Nephron progenitor cell (in vitro differentiated cells): ENCODE results near the gene STK33.
A peak's percentile ranks its signal among the peaks of the same experiment; 100 is the strongest.

ENCODE experiments used
- DNase-seq: peaks from one replicate; pipeline ENCODE4 v3.0.0; 2021
- H3K27ac Mint-ChIP-seq: 2 replicates; pipeline ENCODE4 v1.8.0; 2021; ENCODE audit warnings: mild to moderate bottlenecking, moderate library complexity, mixed read lengths
- H3K27me3 Mint-ChIP-seq: 2 replicates; pipeline ENCODE4 v1.8.0; 2021; ENCODE audit warnings: mild to moderate bottlenecking, low read depth, mixed read lengths; ENCODE audit not compliant: poor library complexity
- H3K36me3 Mint-ChIP-seq: 2 replicates; pipeline ENCODE4 v1.8.0; 2021; ENCODE audit warnings: low read depth, mixed read lengths
- H3K4me1 Mint-ChIP-seq: 2 replicates; pipeline ENCODE4 v1.8.0; 2021; ENCODE audit warnings: mixed read lengths
- H3K4me3 Mint-ChIP-seq: 2 replicates; pipeline ENCODE4 v1.8.0; 2021; ENCODE audit warnings: mild to moderate bottlenecking, moderate library complexity, mixed read lengths
- H3K9me3 Mint-ChIP-seq: 2 replicates; pipeline ENCODE4 v1.8.0; 2021; ENCODE audit warnings: mild to moderate bottlenecking, moderate library complexity, mixed read lengths
- TF ChIP-seq, protein P1 (sequence below): fragments of 200-600 bp; sonication (generic); IDR thresholded peaks from 2 replicates; pipeline ENCODE4 v1.5.0; 2021; ENCODE audit warnings: antibody characterized with exemption

The STK33 gene

DNA sequence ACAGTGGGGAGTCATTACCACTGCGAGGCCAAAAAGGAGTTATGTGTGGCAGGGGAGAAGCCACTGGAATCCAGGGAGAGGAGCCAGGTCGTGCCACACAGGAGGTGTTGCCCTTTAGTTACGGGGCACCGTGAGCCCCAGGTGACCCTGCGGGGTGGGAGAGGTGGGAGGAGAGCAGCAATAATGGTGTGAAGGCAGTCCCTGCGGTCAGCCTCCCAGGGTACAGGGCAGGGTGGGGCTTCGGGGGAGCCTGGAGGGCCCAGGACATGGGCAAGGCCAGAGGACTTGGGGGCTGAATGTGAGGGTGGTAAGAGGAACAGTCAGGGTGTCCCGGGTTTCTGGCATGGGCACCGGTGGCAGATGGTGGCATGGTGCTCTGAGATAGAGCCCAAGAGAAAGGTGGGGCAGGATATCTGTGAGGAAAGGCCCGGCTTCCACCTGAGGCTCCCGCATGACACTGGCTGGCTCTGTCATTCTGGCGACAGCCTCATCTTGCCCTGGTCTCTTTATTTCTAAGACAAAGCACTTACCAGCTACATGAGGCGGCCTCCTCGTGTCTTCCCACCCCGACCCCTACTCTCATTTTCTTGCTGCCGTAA lies 247.8 kb downstream of the STK33 start:
- Mint-ChIP-seq H3K27me3 (peaks cover 18% of the 10 kb centered on the region), H3K27ac (no peak overlapping the region), H3K9me3 (peaks cover 2% of the 10 kb centered on the region), H3K4me1 (peaks cover 38% of the 10 kb centered on the region), H3K4me3 (no peak overlapping the region), H3K36me3 (no peaks in the 10 kb centered on the region)
- DNase-seq, result no peak
- TF ChIP-seq, protein P1, sequence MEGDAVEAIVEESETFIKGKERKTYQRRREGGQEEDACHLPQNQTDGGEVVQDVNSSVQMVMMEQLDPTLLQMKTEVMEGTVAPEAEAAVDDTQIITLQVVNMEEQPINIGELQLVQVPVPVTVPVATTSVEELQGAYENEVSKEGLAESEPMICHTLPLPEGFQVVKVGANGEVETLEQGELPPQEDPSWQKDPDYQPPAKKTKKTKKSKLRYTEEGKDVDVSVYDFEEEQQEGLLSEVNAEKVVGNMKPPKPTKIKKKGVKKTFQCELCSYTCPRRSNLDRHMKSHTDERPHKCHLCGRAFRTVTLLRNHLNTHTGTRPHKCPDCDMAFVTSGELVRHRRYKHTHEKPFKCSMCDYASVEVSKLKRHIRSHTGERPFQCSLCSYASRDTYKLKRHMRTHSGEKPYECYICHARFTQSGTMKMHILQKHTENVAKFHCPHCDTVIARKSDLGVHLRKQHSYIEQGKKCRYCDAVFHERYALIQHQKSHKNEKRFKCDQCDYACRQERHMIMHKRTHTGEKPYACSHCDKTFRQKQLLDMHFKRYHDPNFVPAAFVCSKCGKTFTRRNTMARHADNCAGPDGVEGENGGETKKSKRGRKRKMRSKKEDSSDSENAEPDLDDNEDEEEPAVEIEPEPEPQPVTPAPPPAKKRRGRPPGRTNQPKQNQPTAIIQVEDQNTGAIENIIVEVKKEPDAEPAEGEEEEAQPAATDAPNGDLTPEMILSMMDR, result no peak

DNA sequence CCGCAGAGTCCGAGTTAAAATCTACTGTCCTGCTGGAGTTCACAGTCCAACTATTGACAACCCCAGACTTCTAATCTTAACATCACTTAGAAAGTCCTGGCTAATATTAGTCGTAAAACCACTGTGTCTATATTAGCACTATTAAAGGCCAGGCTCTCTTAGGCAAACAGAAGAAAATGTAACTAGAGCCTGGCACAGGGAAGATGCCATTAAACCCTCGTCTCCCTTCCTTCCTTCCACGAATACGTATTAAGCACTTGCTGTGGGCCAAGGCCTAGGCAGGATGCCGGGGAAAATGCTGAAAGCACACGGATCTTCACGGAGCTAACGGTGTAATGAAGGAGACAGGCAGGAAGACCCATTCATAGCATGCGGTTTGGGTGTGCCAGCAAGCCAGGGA lies 248.8 kb downstream of the STK33 start:
- Mint-ChIP-seq H3K27ac (no peak overlapping the region), H3K4me1 (peaks cover 34% of the 10 kb centered on the region), H3K4me3 (no peak overlapping the region), H3K9me3 (peaks cover 2% of the 10 kb centered on the region), H3K27me3 (peaks cover 15% of the 10 kb centered on the region), H3K36me3 (no peaks in the 10 kb centered on the region)
- TF ChIP-seq, protein P1, result no peak
- no peak for DNase-seq

DNA sequence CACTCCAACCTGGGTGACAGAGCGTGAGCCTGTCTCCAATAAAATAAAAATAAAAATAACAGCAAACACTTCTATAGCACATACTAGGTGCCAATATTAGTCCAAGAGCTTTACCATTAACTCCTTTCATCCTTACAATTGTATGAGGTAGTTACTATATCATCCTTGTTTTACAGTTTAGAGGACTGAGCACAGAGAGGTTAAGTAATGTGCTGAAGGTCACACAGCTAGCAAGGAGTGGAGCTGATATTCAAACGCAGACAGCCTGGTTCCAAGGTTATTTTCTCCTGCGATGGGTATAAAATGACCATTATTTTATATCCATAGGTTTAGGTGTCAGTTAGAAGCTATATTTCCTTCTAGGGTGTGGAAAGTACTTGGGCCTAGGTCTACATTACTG lies 249.7 kb downstream of the STK33 start:
- H3K27ac Mint-ChIP-seq, result no peak overlapping the region
- no peak overlapping the region for H3K4me3 Mint-ChIP-seq
- H3K36me3 Mint-ChIP-seq, result no peaks in the 10 kb centered on the region
- TF ChIP-seq, protein P1, result no peak
- DNase-seq, result no peak
- H3K4me1 Mint-ChIP-seq, result peaks cover 29% of the 10 kb centered on the region
- H3K9me3 Mint-ChIP-seq, result peaks cover 2% of the 10 kb centered on the region
- peaks cover 15% of the 10 kb centered on the region for H3K27me3 Mint-ChIP-seq

DNA sequence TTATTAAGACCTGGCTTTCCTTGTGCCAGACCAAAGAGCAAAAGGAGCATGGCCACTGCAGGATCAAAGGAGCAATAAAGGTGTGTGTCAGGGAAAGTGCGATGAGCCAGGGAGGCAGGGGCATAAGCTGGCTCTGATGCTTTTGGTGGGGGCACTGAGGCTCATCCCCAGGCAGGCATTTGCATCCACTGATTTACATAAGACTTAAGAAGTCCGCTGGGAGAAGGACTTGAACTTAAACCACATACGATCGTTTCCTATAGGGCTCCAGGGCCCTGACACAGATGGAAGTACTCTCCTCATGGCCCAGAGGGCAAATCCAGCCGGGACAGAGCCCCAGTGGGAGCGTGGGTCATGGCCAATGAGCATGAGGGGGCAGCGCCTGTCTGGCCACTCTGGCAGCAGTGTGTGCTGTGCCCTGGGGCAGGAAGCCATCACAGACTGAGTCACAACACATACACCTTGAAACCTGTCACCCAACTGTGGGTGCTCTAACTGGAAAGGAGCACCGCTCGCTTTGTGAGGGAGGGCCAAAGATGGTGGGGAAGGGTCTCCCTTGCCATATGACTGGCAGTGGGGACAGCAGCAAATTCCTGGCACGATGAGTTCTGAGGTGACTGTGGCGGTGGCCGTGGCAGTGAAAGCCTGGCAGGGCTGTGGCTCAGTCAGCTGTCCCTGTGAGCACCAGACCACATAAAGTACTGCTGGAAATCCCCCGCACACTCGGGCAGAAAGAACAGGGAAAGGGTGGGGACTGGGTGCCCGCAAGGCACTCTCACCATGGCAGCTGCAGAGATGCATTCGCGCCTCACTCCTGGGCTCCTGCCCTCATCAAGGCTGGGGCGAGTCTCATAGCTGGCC lies 251.0 kb downstream of the STK33 start:
- Mint-ChIP-seq H3K27me3 (peaks cover 15% of the 10 kb centered on the region), H3K27ac (peak overlapping the region; percentile 79), H3K36me3 (no peaks in the 10 kb centered on the region), H3K9me3 (peaks cover 1% of the 10 kb centered on the region), H3K4me3 (no peak overlapping the region), H3K4me1 (peaks cover 28% of the 10 kb centered on the region)
- no peak for DNase-seq
- TF ChIP-seq, protein P1, result no peak

DNA sequence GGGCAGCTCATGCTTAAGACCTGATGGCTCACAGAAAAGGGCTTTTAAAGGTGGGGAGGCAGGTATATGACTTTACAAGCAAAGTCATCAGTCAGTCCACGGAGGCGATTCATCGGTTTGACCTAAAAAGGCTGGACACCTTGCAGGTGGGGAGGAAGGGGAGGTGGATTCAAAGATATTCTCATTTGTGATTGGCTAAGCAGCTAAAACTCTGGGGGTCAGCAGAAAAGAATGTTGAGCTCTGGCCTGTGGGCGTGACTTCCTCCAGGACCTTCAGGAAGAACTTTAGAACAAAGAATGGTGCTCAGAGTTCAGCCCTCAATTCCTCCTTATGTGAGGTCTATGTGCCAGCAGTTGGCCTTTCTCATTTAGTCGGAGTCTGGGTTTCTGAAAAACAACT lies 252.0 kb downstream of the STK33 start:
- TF ChIP-seq, protein P1, result no peak
- Mint-ChIP-seq H3K27ac (no peak overlapping the region), H3K9me3 (no peaks in the 10 kb centered on the region), H3K36me3 (no peaks in the 10 kb centered on the region), H3K4me1 (peaks cover 35% of the 10 kb centered on the region), H3K4me3 (no peak overlapping the region), H3K27me3 (peaks cover 11% of the 10 kb centered on the region)
- no peak for DNase-seq
